SU-DHL-6 (cell line): ENCODE data around the gene PALLD.

Source experiments
- H2AFZ ChIP-seq: fragments of 200-600 bp; sonication (generic); 2 replicates; pipeline ENCODE4 v1.6.1; 2014; ENCODE audit warnings: low read depth, mild to moderate bottlenecking, moderate library complexity, mixed read lengths, antibody characterized with exemption, low read length; ENCODE audit not compliant: severe bottlenecking
- H3F3A ChIP-seq: fragments of 200-600 bp; shearing (Covaris generic); 2 replicates; pipeline ENCODE4 v1.6.0; 2016; ENCODE audit warnings: antibody characterized with exemption, mild to moderate bottlenecking; ENCODE audit not compliant: insufficient read depth
- H3K27ac ChIP-seq: fragments of 200-600 bp; sonication (generic); 2 replicates; pipeline ENCODE4 v1.5.1; 2016; ENCODE audit warnings: low read depth, mild to moderate bottlenecking, low read length, moderate library complexity, mixed read lengths
- H3K27me3 ChIP-seq: fragments of 200-600 bp; sonication (generic), shearing (Covaris generic); 2 replicates; pipeline ENCODE4 v1.6.0; 2014; ENCODE audit warnings: mild to moderate bottlenecking, low read length
- H3K36me3 ChIP-seq: fragments of 200-600 bp; sonication (generic); 2 replicates; pipeline ENCODE4 v1.6.1; 2014; ENCODE audit warnings: mild to moderate bottlenecking, low read length, mixed read lengths
- H3K4me2 ChIP-seq: fragments of 300-600, 200-600 bp; shearing (Covaris generic), sonication (generic); 2 replicates; pipeline ENCODE4 v1.6.0; 2014; ENCODE audit warnings: low read length, low read depth, mild to moderate bottlenecking; ENCODE audit not compliant: poor library complexity, severe bottlenecking
- H3K4me3 ChIP-seq: fragments of 200-600 bp; sonication (generic); 2 replicates; pipeline ENCODE4 v1.5.1; 2014; ENCODE audit warnings: antibody characterized with exemption, low read length, mild to moderate bottlenecking, mixed read lengths; ENCODE audit not compliant: insufficient read depth, poor library complexity, severe bottlenecking
- H3K79me2 ChIP-seq: fragments of 200-600 bp; sonication (generic); 2 replicates; pipeline ENCODE4 v1.6.1; 2014; ENCODE audit warnings: mild to moderate bottlenecking, low read length, moderate library complexity; ENCODE audit not compliant: insufficient read depth
- H3K9ac ChIP-seq: fragments of 200-600 bp; sonication (generic); 2 replicates; pipeline ENCODE4 v1.7.0; 2014; ENCODE audit warnings: mild to moderate bottlenecking, low read length
- H3K9me2 ChIP-seq: fragments of 200-600 bp; sonication (generic); replicated peaks from 2 replicates; pipeline ENCODE4 v1.6.1; 2014; ENCODE audit warnings: low read length; ENCODE audit not compliant: insufficient read depth
- H3K9me3 ChIP-seq: fragments of 200-600 bp; sonication (generic); 2 replicates; pipeline ENCODE4 v1.6.1; 2014; ENCODE audit warnings: low read length, mixed read lengths; ENCODE audit not compliant: insufficient read depth
- H4K20me1 ChIP-seq: fragments of 200-600 bp; sonication (generic); 2 replicates; pipeline ENCODE4 v1.6.1; 2014; ENCODE audit warnings: low read depth, mild to moderate bottlenecking, antibody characterized with exemption, low read length, moderate library complexity, mixed read lengths
- CTCF ChIP-seq: fragments of 200-600 bp; sonication (generic); IDR thresholded peaks from one replicate; pipeline ENCODE4 v1.5.1; 2017; ENCODE audit warnings: antibody characterized with exemption, mild to moderate bottlenecking, low read length, moderate library complexity; ENCODE audit not compliant: insufficient read depth, poor library complexity, severe bottlenecking
- EZH2phosphoT487 ChIP-seq: fragments of 200-600 bp; sonication (generic), shearing (Covaris generic); conservative IDR thresholded peaks from 2 replicates; pipeline ENCODE4 v1.6.1; 2018; ENCODE audit warnings: mild to moderate bottlenecking, antibody characterized with exemption, low read length, moderate library complexity, mixed read lengths

Gene PALLD

DNA sequence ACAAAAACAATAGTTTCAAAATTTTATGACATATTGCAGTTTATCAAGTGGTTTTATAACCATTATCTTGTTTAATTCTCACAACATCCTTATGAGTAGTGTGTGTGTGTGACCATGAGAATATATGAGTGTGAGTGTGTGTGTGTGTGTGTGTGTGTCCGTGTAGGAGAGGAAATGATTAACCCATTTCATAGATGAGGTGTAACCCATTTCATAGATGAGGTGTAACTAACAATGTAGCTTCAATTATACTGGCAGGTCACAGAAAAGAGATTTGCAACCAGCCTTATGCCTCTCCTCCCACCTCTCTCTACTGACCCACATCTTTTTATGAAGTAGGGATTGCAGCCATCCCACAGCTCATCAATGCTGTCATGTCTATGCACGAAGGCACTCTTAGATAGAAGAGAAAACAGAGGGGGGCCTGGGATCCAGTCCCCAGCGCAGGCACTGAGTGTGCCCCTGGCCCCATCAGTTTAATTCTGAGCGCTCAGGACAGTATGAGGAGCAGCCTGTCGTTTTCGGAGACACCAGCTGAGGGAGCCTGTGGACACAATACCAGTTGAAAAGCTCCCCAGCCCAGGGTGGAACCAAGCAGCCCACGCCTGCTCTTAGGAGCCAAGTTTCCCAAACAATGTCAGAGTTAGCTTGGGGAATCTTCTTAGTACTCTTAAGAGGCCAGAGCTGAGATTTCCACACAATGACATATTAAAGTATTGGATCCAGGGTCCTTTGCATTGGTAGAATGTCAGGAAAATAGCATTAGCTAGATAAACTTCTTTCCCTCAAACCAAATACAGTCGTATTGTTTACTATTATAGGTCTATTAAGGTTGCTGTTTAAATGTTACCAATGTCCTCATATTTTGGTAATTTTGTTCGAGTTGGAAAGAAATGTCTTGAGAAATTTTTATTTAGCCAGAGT lies 88.6 kb downstream of the PALLD start:
- no peak overlapping the region for H3K27ac ChIP-seq
- H3K9me3 ChIP-seq = no peaks in the 10 kb centered on the region
- TF ChIP-seq CTCF (no peak), EZH2phosphoT487 (no peak)
- H3K9ac ChIP-seq = no peak overlapping the region
- no peaks in the 10 kb centered on the region for H3K79me2 ChIP-seq
- no peaks in the 10 kb centered on the region for H3K27me3 ChIP-seq
- H4K20me1 ChIP-seq = no peaks in the 10 kb centered on the region
- H2AFZ ChIP-seq = no peak overlapping the region
- no peak overlapping the region for H3K4me3 ChIP-seq
- no peaks in the 10 kb centered on the region for H3F3A ChIP-seq
- H3K4me2 ChIP-seq = no peak overlapping the region
- no peaks in the 10 kb centered on the region for H3K36me3 ChIP-seq
- no peaks in the 10 kb centered on the region for H3K9me2 ChIP-seq

DNA sequence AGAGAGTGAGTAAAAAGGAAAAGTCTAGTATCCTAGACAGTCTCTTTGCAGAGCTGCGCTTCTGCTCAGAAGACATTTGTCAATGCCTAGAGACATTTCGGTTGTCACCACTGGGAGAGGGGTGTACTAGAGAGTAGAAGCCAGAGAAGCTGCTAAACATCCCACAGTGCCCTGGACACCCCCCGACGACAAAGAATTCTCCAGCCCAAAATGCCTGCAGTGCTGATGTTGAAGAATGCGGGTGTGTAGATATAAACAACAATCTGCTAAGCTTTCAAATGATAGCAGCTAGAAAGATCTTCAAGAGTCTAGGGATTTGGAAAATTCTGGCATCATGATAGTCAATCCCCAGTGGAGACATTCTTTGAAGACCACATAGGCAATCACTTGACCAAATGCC lies 90.1 kb downstream of the PALLD start:
- Histone ChIP-seq H3K9me2 (no peaks in the 10 kb centered on the region), H3K4me3 (no peak overlapping the region), H3K27me3 (no peaks in the 10 kb centered on the region), H3K9me3 (no peaks in the 10 kb centered on the region), H2AFZ (no peak overlapping the region), H3F3A (no peaks in the 10 kb centered on the region), H3K27ac (no peak overlapping the region), H3K4me2 (no peak overlapping the region), H3K79me2 (no peaks in the 10 kb centered on the region), H3K9ac (no peak overlapping the region), H4K20me1 (no peaks in the 10 kb centered on the region), H3K36me3 (no peaks in the 10 kb centered on the region)
- TF ChIP-seq EZH2phosphoT487 (no peak), CTCF (no peak)

- Histone ChIP-seq H3K9me2 (no peaks in the 10 kb centered on the region), H3K36me3 (no peaks in the 10 kb centered on the region), H3K9me3 (no peaks in the 10 kb centered on the region), H3K9ac (no peak overlapping the region), H3K27me3 (no peaks in the 10 kb centered on the region), H3F3A (no peaks in the 10 kb centered on the region), H4K20me1 (no peaks in the 10 kb centered on the region), H3K4me2 (no peak overlapping the region), H2AFZ (no peak overlapping the region), H3K4me3 (no peak overlapping the region), H3K27ac (no peak overlapping the region), H3K79me2 (no peaks in the 10 kb centered on the region)
- TF ChIP-seq CTCF (no peak), EZH2phosphoT487 (no peak)
Observed at GRCh38 chr4:168587411-168588125, 90.7 kb downstream of the PALLD start.
